Neural progenitor cell (in vitro differentiated cells): ENCODE results near the gene PCDH17.

Experiments
- CTCF ChIP-seq: fragments of 200-600 bp; sonication (generic); IDR thresholded peaks from 2 replicates; pipeline ENCODE4 v1.5.1; 2017; ENCODE audit warnings: antibody characterized with exemption, mild to moderate bottlenecking
- EZH2 ChIP-seq: fragments of 200-600 bp; sonication (generic); IDR thresholded peaks from 2 replicates; pipeline ENCODE4 v1.6.1; 2017; ENCODE audit warnings: antibody characterized with exemption, mild to moderate bottlenecking, moderate library complexity

- TF ChIP-seq EZH2 (no peak), CTCF (no peak)
These were observed 95.4 kb downstream of the PCDH17 start for GRCh38 chr13:57726981-57727380.
